GM12865 (cell line): ENCODE results near the gene FIBCD1.

Experiments used
- DNase-seq: peaks from one replicate; pipeline ENCODE4 v3.0.0; 2010; ENCODE audit warnings: low read depth
- H3K4me3 ChIP-seq: 2 replicates; pipeline ENCODE4 v1.5.1; 2011; ENCODE audit warnings: mild to moderate bottlenecking, low read depth, low read length, control low read depth
- TF ChIP-seq, protein P1 (sequence below): IDR thresholded peaks from 2 replicates; pipeline ENCODE4 v1.5.1; 2011; ENCODE audit warnings: low read length, control low read depth, low read depth, inconsistent platforms; ENCODE audit not compliant: insufficient read depth; ENCODE audit errors: missing control alignments

FIBCD1 gene

GRCh38 chr9:130884111-130884531 lies 54.9 kb downstream of the FIBCD1 start:
- TF ChIP-seq, protein P1, sequence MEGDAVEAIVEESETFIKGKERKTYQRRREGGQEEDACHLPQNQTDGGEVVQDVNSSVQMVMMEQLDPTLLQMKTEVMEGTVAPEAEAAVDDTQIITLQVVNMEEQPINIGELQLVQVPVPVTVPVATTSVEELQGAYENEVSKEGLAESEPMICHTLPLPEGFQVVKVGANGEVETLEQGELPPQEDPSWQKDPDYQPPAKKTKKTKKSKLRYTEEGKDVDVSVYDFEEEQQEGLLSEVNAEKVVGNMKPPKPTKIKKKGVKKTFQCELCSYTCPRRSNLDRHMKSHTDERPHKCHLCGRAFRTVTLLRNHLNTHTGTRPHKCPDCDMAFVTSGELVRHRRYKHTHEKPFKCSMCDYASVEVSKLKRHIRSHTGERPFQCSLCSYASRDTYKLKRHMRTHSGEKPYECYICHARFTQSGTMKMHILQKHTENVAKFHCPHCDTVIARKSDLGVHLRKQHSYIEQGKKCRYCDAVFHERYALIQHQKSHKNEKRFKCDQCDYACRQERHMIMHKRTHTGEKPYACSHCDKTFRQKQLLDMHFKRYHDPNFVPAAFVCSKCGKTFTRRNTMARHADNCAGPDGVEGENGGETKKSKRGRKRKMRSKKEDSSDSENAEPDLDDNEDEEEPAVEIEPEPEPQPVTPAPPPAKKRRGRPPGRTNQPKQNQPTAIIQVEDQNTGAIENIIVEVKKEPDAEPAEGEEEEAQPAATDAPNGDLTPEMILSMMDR = no peak
- DNase-seq = no peak
- no peak overlapping the region for H3K4me3 ChIP-seq

GRCh38 chr9:130883479-130883878 lies 55.6 kb downstream of the FIBCD1 start:
- TF ChIP-seq, protein P1 = no peak
- DNase-seq = no peak
- H3K4me3 ChIP-seq = no peak overlapping the region

DNA sequence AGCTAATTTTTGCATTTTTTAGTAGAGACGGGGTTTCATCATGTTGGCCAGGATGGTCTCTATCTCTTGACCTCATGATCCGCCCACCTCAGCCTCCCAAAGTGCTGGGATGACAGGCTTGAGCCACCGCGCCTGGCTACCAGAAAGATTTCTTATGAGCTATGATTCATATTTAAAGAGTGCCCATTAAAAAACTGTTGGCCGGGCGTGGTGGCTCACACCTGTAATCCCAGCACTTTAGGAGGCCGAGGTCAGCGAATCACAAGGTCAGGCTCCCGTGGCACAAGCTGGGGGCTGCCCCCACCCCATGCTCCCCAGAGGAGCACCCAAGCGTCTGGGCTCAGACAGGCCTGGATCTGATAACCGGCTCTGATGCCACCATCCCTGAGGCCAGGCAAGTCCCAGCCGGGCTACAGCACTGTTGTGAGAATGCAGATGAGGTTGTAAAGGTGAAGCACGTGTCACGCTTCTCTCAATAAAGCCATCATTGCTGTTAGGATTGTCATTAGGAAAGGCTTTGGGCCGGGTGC lies 56.3 kb downstream of the FIBCD1 start:
- H3K4me3 ChIP-seq = no peak overlapping the region
- no peak for DNase-seq
- TF ChIP-seq, protein P1 = no peak

- DNase-seq = no peak
- TF ChIP-seq, protein P1 = no peak
- no peak overlapping the region for H3K4me3 ChIP-seq
These were observed 57.5 kb downstream of the FIBCD1 start for GRCh38 chr9:130881516-130881915.

DNA sequence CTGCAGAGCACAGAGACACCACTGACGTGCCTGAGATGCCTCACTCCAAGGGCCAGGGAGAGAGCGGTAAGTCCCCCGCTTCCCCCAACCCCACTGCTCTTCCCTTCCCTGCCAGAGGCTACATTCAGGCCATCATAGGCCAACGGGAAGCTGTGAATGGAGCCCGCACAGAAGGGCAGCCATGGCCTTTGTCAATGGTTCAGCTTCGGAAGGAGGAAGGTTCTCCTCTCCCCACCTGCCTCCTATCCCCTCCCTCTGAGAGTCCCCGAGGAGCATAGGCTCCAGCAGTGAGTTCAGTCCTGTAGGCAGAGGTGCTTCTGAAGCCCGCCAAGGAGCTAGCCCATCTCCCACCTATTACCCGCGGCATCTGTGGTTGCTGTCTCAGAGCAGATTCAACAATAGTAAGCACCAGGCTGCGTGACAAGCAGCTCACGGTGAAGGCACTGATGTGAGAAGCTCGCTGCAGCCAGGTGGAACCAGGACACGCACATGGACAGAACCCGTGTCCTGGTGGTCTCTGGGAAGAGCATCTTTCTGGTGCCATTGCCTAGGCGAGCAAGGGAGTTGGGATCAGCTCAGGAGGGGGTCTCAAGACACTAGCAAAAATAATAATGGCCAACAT lies 58.3 kb downstream of the FIBCD1 start:
- TF ChIP-seq, protein P1 = no peak
- H3K4me3 ChIP-seq = no peak overlapping the region
- no peak for DNase-seq

GRCh38 chr9:130879863-130880411 lies 59.1 kb downstream of the FIBCD1 start:
- TF ChIP-seq, protein P1 = no peak
- DNase-seq = no peak
- no peak overlapping the region for H3K4me3 ChIP-seq
